Activated CD8-positive, alpha-beta memory T cell treated with anti-CD3 and anti-CD28 coated beads for 48 hours (primary cell): ENCODE measurements around the gene FGFR3.
"Not testable (repeated sequence)": the region's sequence is repeated elsewhere in the genome, so short reads cannot be mapped to it uniquely, and the experiment has no call there.

Experiments
- DNase-seq, 3 experiments: peaks; one replicate each; pipeline ENCODE4 v3.0.0-alpha.2; 2020; ENCODE audit warnings: low read depth in 2 of 3, low spot score in 2 of 3

FGFR3 gene

DNA sequence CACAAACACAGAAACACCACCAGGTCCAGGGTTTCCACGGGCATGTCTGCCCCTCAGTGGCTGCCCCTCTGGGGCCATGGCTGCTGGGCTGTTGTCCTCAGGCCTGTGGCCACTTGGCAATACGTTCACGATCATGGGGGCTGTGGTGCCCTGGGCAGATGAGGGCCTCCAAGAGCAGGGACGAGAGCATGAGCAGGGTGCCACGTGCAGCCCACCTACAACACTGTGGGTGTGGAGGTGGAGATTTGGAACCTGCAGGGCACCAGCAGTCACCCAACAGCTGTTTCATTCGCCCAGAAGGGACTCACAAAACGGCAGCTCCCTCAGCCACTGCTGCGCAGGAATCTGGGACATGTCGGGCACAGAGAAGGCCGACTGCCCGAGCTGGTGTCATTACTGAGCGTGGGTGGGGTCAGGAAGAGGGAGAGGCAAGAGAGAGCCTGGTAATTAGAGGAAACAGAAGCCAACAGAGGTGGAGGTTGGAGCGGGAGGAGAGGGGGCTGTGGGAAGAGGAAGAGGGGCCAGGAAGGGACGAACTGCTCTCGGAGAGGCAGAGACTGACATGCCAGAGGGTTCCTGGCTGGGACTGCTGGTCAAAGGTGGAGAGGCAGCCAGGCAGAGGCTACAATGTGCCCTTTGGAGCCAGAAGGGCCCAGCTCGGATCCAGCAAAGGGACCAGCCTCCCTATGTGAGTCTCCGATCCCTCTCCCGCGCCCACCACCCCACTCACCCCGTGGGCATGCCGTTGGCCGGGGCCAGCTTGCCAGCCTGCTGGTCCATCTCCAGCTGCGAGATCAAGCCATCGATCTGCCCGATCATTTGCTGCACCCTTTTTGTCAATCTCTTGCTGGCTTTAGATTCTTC is 23.1 kb downstream of the FGFR3 start:
- DNase-seq, result no peak

DNA sequence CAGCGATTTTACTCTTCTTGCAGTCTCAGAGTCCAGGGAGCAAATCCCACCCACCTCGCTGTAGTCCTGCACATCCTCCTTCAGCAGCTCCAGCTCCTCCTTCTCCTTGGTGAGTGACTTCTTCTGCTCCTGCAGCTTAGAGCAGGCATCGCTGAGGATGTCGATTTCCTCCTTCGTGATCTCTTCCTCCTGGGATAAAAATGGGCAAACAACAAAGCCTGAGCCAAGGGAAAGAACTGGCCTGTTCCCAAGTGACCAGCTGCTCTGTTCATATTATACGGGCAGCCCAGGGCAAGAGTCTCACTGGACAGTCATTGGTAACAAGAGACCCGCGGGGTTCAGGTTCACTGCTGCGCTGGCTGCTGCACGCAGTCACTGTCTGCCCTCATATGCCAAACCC is 26.2 kb downstream of the FGFR3 start:
- DNase-seq, result no peak

DNA sequence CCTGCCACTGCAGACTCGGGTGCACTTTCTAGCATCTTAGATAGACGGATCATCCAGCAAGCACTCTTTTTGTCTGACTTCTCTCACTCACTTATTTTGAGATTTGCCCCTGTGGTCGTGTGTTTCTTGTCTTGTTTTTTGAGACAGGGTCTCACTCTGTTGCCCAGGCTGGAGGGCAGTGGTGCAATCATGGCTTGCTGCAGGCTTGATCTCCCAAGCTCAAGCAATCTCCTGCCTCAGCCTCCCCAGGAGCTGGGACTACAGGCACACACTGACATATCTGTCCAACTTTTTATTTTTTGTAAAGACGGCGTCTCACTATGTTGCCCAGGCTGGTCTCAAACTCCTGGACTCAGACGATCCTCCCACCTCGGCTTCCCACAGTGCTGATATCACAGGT is 26.7 kb downstream of the FGFR3 start:
- DNase-seq, result no peak

DNA sequence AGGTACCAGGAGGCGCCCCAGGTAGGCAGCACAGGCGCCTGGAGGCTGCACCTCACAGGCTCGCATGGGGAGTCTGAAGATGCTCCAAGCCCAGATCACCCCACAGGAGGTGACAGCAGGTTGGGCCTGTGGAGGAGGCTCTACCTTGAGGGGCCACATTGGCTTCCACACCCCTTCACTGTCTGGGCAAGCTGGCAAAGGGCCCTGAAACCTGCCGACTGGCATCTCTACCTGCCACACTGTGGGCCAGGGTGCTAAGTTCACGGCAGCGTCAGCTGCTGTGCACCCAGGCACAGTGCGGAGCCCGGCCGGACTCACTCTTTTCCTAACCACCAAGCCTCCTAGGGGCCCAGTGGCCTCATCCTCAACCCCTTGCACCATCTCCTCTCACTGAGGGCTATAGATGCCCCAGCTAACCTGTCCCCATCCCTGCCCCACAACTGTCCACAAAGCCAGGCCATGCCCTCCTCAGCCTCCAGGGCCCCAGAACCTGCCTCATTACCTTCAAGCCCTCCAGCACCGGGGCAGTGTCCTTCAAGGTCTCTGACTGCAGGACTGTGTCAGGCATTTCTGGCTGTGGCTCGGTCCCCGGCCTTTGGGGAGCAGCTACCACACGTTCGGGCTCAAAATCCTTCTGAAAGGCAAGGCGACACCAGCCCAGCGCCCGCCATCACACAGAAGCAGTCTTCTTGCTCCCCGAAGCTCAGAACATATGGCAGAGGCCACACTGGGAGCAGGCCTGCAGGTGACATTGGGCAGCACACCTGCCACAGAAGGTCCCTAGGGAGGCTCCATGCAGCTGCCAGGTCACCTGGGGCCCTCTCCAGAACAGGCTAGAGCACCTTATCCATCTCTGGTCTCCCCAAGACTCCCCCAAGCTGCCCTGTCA is 28.8 kb downstream of the FGFR3 start:
- no peak for DNase-seq

DNA sequence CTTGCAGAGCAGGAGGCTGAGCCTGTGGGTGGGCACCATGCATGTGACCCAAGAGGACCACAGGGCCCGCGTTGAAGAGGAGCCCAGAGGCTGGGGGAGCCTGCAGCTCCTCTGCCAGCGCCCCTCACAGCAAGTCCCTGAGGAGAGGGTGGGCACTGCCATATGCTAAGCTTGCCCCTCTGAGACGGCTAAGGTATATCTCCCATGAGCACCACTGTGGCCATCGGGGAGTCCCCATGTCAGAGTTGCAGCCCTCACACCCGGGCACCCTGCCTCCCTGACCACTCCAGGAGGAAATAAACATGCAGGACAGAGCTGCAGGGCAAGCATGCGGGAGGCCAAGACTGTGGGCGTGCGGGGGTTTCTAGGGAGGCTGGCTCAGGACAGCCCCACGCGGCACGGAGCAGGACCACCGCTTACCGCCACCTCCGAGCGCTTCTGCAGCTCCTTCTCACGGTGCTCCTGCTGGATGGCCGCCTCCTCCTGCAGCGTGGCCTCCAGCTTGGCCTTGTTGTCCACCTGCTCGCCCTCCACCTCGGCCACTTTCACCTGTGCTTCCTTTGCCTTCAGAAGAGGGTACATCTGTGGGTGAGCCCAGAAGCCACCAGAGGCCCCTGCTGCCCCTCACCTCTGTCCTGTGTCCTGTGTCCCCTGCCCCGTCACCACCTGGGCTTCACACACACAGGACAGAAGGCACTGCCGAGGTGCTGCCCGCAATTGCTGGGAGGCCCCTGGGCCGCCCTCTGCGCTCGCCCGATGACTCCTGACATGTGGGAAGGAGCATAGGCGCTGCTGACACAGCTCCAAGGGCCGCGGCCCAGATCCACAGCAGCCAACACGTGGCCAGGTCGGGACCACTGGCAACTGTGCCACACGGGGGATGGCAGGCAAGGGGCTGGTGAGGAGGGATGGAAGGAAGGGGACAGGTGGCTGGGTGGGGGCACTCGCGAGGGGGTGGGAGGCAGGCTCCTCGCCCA is 29.8 kb downstream of the FGFR3 start:
- no peak for DNase-seq

DNA sequence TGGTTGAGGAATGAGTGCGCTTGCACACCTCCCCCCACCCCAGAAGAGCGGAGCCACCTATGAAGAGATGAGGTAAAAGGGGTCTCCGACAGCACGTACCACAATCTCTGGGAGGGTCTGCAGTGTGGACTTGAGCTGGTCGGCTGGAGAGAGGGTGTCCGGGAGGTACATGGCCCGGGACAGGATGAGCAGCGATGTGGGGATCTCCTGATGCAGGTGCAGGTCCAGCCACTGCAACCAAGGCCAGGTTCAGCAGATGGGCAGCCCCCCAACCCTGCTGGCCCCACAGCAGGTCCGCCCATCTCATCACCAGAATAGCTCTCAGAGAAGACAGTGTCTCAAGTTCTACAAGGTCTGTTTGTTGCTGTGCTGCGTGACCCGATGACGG is 30.4 kb downstream of the FGFR3 start:
- no peak for DNase-seq

DNA sequence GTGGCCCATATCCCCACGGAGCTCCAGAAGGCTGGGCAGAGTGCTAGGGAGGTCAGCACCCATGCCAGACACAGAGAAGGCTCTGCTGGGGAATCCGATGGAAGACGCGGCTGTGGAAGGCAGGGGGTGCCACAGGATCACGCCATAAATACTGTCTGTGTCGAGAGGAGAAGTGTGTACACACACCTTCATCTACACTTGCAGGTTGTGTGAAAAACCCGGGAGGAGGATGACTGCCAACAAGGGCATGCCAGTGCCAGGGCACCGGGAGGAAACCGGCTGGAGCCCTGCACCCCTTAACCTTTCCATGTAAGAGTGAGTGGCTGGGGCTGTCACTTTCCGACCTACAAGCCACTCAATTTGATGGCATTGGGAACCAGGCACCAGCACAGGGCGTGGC is 31.7 kb downstream of the FGFR3 start:
- DNase-seq, result no peak

DNA sequence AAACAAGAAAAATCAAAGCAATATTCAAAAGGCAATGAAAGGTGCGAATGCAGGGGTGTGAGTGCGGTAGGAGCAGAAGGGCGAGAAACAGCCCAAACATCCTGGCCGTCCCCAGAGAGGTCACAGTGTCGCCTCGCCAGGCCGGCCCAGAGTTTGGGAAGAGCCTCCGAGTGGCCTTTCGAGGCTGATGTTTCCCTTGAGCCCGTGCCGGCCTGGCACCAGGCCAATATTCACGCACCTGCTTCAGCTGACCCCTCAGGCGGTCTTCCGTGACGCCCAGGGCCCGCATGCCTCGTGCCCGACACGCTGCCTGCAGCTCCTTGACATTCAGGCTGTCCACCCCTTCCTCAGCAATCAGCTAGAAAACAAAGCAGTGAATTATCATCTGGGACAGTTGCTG is 32.2 kb downstream of the FGFR3 start:
- no peak for DNase-seq

DNA sequence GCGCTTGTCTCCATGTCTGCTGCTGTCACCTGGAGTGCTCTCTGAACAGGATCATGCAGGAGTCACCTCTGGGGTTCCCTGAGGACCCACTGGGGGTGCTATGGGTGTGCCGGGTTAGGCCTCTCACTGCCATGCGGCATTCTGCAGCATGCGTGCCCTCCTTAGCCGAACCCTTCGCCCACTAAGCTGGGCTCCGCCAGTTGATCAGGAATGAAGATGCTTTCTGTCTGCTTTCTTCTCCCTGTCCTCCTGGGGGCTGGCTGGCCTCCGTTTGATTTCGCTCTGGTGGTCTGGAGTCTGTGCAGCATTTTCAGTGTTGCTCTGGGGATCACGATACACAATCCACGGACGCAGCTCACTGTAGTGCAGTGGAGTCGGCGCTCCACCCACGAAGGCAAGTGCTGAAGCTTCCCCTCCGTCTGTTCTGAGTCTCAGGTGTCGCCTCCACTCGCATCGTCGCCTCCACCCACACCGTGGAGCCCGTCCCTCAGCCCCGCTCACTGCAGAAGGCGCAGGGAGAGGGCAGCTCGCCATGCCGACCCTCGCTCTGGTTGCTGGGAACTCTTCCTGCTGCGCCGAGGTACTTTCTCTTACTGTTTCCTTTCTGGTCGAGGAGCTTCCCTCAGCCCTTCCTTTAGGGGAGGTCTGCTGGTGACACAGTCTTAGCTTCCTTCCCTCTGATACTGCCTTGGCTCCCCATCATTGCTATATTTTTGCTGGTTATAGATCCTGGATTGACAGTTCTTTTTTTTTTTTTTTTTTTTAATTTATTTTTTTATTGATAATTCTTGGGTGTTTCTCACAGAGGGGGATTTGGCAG is 33.6 kb downstream of the FGFR3 start:
- no peak for DNase-seq

DNA sequence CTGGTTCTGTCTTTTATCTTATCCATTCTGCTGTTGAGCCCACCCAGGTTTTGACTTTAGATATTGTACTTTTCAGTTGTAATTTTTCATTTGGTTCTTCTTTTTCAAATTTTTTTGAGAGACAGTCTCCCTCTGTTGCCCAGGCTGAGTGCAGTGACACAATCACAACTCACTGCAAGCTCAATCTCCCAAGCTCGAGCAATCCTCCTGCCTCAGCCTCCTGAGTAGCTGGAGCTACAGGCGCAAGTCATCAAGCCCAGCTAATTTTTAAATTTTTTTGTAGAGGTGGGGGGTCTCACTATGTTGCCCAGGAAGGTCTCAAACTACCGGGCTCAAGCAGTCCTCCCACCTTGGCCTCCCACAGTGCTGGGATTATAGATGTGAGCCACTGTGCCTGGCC is 37.1 kb downstream of the FGFR3 start:
- no peak for DNase-seq

DNA sequence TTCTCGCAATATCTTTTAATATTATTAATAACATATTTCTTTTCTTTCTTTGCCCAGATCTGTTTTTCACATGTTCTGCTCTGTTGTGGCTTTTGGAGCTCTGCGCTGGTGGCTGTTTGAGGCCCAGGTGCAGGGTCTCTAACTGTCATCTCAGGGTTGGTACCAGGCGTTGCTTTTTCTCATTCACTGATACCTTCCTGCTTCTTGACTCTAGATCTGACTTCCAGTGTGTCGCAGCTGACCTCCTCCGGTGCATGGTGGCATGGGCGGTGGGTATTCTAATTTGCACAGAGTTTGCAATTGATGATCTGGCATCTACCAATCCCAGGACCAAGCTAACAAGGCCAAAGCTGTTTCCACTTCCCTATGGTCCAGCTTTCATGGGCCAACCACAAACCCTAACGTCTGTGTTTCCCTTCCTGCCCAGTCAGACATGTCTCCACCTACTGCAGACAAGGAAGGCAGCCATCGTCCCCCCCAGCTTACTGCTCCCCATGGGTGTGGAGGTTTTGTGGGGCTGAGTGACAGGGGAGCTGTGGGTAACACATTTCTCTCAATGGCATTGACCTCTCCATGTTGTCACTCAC is 37.6 kb downstream of the FGFR3 start:
- no peak for DNase-seq

DNA sequence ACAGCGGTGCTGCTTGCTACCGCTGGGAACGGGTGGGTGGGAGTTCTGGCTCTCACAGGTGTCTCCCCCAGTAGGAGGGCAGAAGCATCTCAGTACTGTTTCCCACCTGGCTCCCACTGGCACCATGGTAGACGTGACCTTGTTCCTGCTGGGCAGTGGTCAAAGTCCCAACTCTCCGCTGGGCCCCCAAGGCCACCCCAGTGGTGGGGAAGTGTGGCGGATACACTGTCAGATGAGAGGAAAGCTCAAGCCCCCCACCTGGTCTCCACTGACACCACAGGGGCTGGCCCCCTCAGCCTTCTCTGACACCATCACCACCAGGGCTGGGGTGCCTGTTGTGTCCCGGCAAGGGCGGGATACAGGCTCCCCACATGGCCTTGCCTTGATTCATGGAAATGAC is 38.2 kb downstream of the FGFR3 start:
- DNase-seq, result no peak

DNA sequence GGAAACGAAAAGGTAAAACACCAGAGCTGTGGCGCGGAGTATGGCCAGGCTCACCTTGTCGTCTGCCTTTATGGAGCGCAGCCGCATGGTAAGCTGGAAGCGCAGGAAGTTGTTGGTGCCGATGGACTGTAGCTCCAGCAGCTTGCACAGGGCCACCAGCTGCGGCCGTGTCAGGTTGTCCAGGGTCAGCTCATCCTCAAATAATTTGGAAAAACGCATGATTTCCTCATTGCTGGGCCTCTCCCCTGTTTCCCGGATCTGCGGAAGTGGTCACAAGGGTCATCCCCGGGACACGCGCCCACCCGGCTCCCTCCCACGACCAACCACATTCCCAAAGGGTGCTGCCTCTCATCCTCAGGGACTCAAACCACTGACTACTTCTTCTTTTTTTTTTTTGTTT is 39.6 kb downstream of the FGFR3 start:
- DNase-seq, result no peak

DNA sequence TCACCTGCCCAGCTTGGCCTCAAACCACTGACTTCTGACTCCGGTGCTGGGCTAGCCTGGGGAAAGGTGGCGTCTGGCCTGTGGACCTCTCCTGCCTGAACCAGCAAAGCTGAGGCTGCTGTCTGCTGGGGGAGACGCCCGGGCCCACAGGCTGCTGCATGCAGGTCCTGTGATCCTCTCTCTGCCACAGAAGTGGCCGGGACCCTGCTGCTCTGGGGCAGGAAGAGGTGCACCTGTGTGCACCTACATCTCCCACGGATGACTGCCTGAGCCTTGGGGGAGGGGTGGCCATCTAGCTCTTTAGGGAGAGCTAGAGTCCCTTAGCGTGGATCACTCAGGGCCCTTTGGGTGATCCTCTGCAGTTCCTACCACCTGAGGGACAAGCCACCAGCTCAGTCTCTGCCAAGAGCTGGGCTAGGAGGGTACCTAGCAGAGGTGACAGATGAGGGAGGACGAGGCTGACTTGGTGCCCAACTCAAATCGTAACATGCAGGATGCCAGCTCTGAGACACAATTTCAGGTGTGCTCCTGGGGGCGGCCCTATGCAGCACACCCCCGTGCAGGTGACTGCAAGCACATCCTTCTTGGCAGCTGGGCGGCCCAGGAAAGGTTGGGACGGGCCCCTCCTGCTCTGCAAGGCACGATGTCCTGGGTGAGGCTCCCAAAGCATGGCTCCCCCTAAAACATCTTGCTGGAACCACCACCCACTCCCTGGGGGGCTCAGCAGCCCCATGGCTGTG is 40.4 kb downstream of the FGFR3 start:
- no peak for DNase-seq

DNA sequence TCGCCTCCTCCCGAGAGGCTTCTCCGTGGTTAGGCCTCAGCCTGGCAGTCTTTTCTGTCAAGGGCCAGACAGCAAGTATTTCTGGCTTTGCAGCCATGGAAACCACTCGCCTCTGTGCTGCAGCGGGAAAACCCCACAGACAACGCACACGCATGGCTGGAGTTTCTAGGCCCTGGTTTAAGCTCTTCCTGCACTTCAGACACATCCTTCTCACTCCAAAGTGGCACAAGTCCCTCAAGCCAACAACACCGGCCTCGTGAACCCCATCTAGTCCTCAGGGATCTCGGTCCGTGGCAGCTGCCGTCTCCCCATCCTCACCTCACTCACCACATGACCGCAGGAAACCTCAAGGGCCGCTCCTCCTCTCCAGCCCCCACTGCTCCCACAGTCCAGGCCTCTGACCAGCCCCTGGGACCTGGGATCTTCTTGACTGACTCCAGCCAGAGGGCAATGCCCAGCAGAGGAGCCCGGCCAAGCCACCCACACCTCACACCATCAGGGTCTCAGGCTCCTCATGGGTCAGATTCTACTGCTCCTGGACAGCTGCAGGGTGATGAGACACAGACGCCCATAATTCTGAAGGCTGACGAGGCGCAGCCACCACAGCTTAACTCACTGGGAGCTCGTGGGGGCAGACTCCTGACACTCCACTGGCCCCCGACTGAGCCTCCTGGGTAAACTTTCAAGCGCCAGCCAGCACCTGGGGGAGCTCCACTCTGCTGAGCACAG is 41.1 kb downstream of the FGFR3 start:
- DNase-seq, result no peak

DNA sequence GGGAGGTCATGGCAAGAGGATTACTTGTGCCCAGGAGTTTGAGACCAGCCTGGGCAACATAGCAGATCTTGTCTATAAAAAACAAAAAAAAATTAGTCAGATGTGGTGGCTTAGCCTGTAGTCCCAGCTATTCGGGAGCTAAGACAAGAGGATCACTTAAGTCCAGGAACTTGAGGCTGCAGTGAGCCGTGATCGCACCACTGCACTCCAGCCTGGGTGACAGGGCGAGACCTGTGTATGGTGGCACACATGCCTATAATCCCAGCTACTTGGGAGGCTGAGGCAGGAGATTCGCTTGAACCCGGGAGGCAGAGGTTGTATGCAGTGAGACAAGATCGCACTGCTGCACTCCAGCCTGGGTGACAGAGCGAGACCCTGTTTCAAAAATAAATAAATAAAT is 42.7 kb downstream of the FGFR3 start:
- not testable (repeated sequence) for DNase-seq

DNA sequence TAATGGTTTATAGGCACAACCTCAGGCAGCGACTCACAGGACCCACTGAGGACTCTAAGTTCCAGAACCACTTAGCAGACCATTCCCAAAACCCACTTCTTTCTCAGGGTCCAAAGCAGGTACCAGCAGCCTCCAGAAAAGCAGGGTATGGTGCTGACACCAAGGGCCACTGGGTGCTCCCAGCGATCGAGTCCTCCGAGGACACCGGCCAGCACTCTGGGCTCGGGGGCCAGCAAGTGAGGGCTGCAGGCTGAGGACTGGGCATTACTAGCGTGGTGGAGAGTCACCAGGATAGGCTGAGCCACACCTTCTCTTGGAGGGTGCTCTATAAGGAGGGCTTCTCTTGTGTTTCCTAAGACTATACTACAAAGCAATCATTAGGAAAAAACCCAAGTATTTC is 43.6 kb downstream of the FGFR3 start:
- no peak for DNase-seq

DNA sequence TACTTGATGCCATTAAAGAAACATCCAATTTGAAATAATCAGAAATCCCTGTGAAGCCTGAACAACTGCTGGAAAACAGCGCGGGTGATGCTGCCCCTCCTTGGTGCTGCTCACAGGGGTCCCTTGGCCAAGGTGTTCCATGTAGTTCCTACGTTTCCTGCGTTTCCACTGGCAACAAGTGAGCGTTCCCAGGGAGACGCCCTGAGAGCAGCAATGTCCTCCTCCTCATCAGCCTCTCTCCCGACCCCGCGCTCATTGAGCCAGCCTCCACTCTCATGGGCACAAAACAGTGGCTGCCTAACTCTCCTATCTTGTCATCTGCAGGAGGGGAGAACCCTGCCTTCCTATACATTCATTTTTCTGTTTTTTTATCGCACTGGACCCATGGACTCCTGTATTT is 44.0 kb downstream of the FGFR3 start:
- no peak for DNase-seq

DNA sequence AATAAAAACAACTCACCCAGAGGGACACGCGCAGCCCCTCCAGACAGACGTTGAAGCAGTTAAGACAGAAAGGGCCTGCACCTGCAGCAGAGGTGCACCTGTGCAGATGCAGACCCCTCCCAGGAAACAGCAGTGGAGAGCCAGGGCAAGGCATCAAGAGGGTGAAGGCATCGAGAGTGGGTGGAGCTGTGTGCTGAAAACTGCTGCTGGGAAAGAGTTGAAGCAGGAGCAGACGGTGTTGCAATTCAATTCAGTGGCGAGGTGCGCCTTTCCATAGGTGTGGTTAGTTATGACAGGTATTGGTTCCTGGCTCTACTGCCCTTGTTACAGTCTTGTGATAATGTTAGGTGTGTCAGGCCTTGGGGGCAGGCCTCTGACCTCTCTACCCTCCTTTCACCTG is 46.2 kb downstream of the FGFR3 start:
- no peak for DNase-seq
